ENCODE results near the gene TMEM30A. TPM values are rescaled to one million over a fixed set of nuclear protein-coding genes. Genes with fewer than 3 reads are reported as not detected.

TMEM30A gene
- total RNA-seq, 1 experiment from 2014 or later, result 65.2 TPM

DNA sequence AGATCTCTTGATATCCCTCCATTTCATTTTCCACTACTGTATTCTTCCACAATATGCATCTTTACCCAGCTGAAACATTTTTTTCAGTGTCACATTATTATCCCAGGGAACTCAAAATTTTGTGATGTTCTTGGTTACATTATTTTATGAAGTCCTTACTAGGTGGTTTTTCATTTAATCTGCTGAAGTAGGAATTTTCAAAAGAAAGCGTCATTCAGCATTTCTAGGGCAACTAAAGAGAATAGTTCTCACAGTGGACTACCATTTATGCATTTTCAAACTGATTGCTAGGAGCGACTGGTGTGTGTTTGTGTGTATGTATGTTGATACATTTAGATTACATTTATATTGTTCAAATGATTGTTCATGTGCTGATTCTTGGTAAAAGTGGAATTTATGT is 2.4 kb upstream of the TMEM30A start:
- Mint-ChIP-seq H3K4me3 (no peak overlapping the region; a peak in 1 of 5 replicates), H3K27me3 (ENCODE audit: low read depth) (no peaks in the 10 kb centered on the region), H3K36me3 (ENCODE audit: insufficient read depth in 1 of 3, low read depth in 3 of 3) (peaks cover 0 to 4% (median 2%) of the 10 kb centered on the region in 3 experiments; a peak in 2 of 7 replicates), H3K27ac (no peak overlapping the region), H3K4me1 (peaks cover 36 to 42% of the 10 kb centered on the region in 2 experiments), H3K9me3 (no peaks in the 10 kb centered on the region)
- Histone ChIP-seq H3K9ac (ENCODE audit: extremely low read depth, insufficient read length, low read length) (no peak overlapping the region), H2BK5ac (ENCODE audit: insufficient read length, low read length) (no peak overlapping the region), H4K91ac (ENCODE audit: insufficient read length, low read depth, low read length) (no peak overlapping the region), H3K23me2 (ENCODE audit: insufficient read length, low read depth, low read length, poor library complexity, severe bottlenecking) (no peaks in the 10 kb centered on the region), H3K79me1 (ENCODE audit: insufficient read depth, low read depth, low read length, poor library complexity, severe bottlenecking) (no peaks in the 10 kb centered on the region), H2BK120ac (ENCODE audit: low read depth, low read length, poor library complexity, severe bottlenecking) (no peak overlapping the region), H3K9me3 (ENCODE audit: control insufficient read depth, low read depth, low read length) (no peaks in the 10 kb centered on the region), H2BK12ac (ENCODE audit: insufficient read length, low read depth, low read length) (no peak overlapping the region), H4K20me1 (ENCODE audit: control insufficient read depth, insufficient read depth, insufficient read length) (no peaks in the 10 kb centered on the region), H3K27me3 (ENCODE audit: insufficient read depth, low read length) (no peaks in the 10 kb centered on the region), H3K23ac (ENCODE audit: insufficient read length, low read depth, low read length) (no peak overlapping the region), H2BK20ac (ENCODE audit: low read depth, low read length, poor library complexity, severe bottlenecking) (no peak overlapping the region), H3K14ac (ENCODE audit: insufficient read depth, low read length) (no peak overlapping the region), H3K79me2 (ENCODE audit: insufficient read depth, low read length) (peaks cover 12% of the 10 kb centered on the region; the same call in 1 of the 2 replicates), H3K56ac (ENCODE audit: insufficient read length, low read depth, low read length) (no peak overlapping the region), H3K4me2 (ENCODE audit: insufficient read depth, insufficient read length, low read length) (no peak overlapping the region), H3K4ac (ENCODE audit: low read depth, low read length) (no peak overlapping the region), H3K4me1 (ENCODE audit: insufficient read depth, low read length) (peaks cover 3% of the 10 kb centered on the region; the same call in 1 of the 2 replicates), H4K8ac (replicated peaks; ENCODE audit: insufficient read length, low read depth, low read length) (no peak overlapping the region), H3T11ph (ENCODE audit: low read length) (no peak overlapping the region), H3K18ac (ENCODE audit: insufficient read length, low read depth, low read length) (no peak overlapping the region), H2BK15ac (ENCODE audit: low read depth, low read length) (no peak overlapping the region), H3K27ac (ENCODE audit: insufficient read length, low read depth, low read length) (no peak overlapping the region), H2AK5ac (ENCODE audit: insufficient read length, low read length) (no peak overlapping the region), H4K5ac (ENCODE audit: insufficient read length, low read depth, low read length) (no peak overlapping the region), H2AFZ (ENCODE audit: low read length) (no peak overlapping the region)
- DNase-seq, result no peak
- whole genome bisulfite sequencing (ENCODE audit: extremely low coverage, insufficient read length, low lambda C conversion rate), result no CpG with 5 or more reads among the region's 2 CpGs
- TF ChIP-seq, protein P1, sequence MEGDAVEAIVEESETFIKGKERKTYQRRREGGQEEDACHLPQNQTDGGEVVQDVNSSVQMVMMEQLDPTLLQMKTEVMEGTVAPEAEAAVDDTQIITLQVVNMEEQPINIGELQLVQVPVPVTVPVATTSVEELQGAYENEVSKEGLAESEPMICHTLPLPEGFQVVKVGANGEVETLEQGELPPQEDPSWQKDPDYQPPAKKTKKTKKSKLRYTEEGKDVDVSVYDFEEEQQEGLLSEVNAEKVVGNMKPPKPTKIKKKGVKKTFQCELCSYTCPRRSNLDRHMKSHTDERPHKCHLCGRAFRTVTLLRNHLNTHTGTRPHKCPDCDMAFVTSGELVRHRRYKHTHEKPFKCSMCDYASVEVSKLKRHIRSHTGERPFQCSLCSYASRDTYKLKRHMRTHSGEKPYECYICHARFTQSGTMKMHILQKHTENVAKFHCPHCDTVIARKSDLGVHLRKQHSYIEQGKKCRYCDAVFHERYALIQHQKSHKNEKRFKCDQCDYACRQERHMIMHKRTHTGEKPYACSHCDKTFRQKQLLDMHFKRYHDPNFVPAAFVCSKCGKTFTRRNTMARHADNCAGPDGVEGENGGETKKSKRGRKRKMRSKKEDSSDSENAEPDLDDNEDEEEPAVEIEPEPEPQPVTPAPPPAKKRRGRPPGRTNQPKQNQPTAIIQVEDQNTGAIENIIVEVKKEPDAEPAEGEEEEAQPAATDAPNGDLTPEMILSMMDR (conservative IDR thresholded peaks at IDR 0.05), result no peak
